ENCODE data around the gene CES5A.

The CES5A gene

DNA sequence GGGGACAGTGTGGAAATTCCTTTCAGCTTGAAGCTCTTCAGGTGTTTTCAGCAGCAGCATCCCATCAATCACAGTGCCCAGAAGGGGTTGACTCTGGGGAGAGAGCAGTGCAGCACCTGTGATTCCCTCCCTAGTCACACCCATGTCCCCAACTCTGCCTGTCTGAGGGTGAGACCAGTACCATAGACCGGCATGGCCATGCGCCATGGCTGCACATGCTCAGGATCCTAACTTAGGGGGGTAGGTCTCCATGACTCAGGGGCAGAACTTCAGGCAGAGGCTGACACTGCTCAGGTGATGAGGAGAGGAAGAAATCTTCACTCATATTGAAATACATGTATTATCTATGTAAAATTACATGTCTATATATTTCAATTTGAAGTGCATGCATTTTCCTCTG is 62.2 kb downstream of the CES5A start:
- H3K4me2 ChIP-seq: no peak overlapping the region
- H3K27ac ChIP-seq: no peak overlapping the region
- no peaks in the 10 kb centered on the region for H3K36me3 ChIP-seq (ENCODE audit: insufficient read depth)
- H3K27me3 ChIP-seq (ENCODE audit: insufficient read depth, low read depth): no peaks in the 10 kb centered on the region
- H3K4me1 ChIP-seq (ENCODE audit: low read depth, poor library complexity, severe bottlenecking): no peaks in the 10 kb centered on the region
- H4K20me1 ChIP-seq (ENCODE audit: insufficient read depth): no peaks in the 10 kb centered on the region
- no peak overlapping the region for H3K4me3 ChIP-seq (IDR thresholded peaks at IDR 0.05; ENCODE audit: insufficient read depth, low read depth, low read length)
- no peak overlapping the region for H2AFZ ChIP-seq (ENCODE audit: low read depth)
- no peak overlapping the region for H3K9ac ChIP-seq
- no peaks in the 10 kb centered on the region for H3K79me2 ChIP-seq (ENCODE audit: insufficient read depth, low read depth)
- TF ChIP-seq, protein P1, sequence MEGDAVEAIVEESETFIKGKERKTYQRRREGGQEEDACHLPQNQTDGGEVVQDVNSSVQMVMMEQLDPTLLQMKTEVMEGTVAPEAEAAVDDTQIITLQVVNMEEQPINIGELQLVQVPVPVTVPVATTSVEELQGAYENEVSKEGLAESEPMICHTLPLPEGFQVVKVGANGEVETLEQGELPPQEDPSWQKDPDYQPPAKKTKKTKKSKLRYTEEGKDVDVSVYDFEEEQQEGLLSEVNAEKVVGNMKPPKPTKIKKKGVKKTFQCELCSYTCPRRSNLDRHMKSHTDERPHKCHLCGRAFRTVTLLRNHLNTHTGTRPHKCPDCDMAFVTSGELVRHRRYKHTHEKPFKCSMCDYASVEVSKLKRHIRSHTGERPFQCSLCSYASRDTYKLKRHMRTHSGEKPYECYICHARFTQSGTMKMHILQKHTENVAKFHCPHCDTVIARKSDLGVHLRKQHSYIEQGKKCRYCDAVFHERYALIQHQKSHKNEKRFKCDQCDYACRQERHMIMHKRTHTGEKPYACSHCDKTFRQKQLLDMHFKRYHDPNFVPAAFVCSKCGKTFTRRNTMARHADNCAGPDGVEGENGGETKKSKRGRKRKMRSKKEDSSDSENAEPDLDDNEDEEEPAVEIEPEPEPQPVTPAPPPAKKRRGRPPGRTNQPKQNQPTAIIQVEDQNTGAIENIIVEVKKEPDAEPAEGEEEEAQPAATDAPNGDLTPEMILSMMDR (conservative IDR thresholded peaks at IDR 0.05; ENCODE audit: low read depth, low read length): no peak

DNA sequence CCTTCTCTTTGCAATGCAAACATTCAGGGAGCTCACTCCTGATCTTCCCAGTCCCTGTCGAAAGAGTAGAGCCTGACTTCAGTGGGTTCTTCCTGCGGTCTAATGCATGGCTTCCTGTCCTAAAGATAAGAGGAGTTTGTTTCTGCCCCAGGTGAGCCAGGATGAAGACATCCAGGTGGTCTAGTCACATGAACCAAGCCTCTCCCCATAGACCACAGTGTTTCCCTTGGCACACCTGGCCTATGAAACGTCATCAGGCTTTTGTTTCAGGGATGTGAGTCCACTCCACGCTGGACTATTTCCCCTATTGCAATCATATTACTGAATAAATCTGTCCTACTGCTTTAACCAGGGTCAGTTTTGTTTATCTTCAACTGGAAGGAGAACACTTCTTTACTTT is 63.4 kb downstream of the CES5A start:
- Histone ChIP-seq H3K4me1 (ENCODE audit: low read depth, poor library complexity, severe bottlenecking) (no peaks in the 10 kb centered on the region), H3K4me3 (IDR thresholded peaks at IDR 0.05; ENCODE audit: insufficient read depth, low read depth, low read length) (no peak overlapping the region), H3K79me2 (ENCODE audit: insufficient read depth, low read depth) (no peaks in the 10 kb centered on the region), H2AFZ (ENCODE audit: low read depth) (no peak overlapping the region), H3K4me2 (no peak overlapping the region), H3K27ac (no peak overlapping the region), H3K36me3 (ENCODE audit: insufficient read depth) (no peaks in the 10 kb centered on the region), H3K27me3 (ENCODE audit: insufficient read depth, low read depth) (no peaks in the 10 kb centered on the region), H3K9ac (no peak overlapping the region), H4K20me1 (ENCODE audit: insufficient read depth) (no peaks in the 10 kb centered on the region)
- TF ChIP-seq, protein P1 (conservative IDR thresholded peaks at IDR 0.05; ENCODE audit: low read depth, low read length): no peak

DNA sequence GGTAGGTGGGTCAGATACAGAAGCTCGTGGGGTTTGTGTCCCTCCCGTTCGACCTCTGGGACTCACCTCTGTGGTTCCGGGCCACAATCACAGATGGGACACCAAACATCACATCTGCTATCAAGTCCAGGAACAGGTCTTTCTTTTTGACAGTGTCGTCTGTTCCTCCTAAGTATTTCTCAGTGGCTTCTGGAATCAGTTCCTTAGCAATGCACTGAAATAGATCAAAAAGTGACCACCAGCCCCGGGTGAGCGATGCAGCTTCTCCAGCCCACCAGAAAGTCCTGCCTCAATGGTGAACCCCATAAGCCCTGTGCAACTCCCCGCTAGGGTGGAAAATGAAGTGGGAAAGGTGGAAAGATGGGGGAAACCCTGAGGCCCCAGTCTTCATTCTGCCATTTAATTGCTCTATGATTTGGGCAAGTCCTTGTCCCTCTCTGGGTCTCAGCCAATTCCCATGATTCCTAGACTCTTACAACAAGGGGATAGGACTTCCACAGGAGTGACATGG is 64.7 kb downstream of the CES5A start:
- H3K36me3 ChIP-seq (ENCODE audit: insufficient read depth): no peaks in the 10 kb centered on the region
- no peaks in the 10 kb centered on the region for H4K20me1 ChIP-seq (ENCODE audit: insufficient read depth)
- H3K4me3 ChIP-seq (IDR thresholded peaks at IDR 0.05; ENCODE audit: insufficient read depth, low read depth, low read length): no peak overlapping the region
- no peaks in the 10 kb centered on the region for H3K27me3 ChIP-seq (ENCODE audit: insufficient read depth, low read depth)
- H3K4me1 ChIP-seq (ENCODE audit: low read depth, poor library complexity, severe bottlenecking): no peaks in the 10 kb centered on the region
- no peak overlapping the region for H3K27ac ChIP-seq
- TF ChIP-seq, protein P1 (conservative IDR thresholded peaks at IDR 0.05; ENCODE audit: low read depth, low read length): no peak
- H3K79me2 ChIP-seq (ENCODE audit: insufficient read depth, low read depth): no peaks in the 10 kb centered on the region
- no peak overlapping the region for H2AFZ ChIP-seq (ENCODE audit: low read depth)
- H3K4me2 ChIP-seq: no peak overlapping the region
- H3K9ac ChIP-seq: no peak overlapping the region

DNA sequence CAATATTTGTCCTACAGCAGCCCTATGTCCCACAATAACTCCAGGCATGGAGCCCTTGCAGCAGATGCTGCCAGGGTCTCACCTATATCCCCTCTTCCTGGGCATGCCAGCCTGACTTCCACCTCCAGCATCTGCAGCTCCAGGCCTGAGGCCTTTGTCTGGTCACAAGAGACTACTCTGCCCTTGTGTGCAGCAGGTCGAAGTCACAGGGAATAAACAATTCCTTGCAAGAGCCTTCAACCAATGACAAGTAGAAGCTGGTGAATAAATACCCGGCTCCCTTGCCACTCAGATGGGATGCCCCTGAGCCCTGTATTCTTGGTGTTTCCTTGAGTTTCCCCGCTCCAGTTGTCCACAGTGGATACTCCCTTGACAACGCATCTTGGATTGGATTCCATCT is 65.3 kb downstream of the CES5A start:
- TF ChIP-seq, protein P1 (conservative IDR thresholded peaks at IDR 0.05; ENCODE audit: low read depth, low read length): no peak
- H3K4me2 ChIP-seq: no peak overlapping the region
- no peaks in the 10 kb centered on the region for H3K36me3 ChIP-seq (ENCODE audit: insufficient read depth)
- no peak overlapping the region for H2AFZ ChIP-seq (ENCODE audit: low read depth)
- no peaks in the 10 kb centered on the region for H3K4me1 ChIP-seq (ENCODE audit: low read depth, poor library complexity, severe bottlenecking)
- H3K79me2 ChIP-seq (ENCODE audit: insufficient read depth, low read depth): no peaks in the 10 kb centered on the region
- no peak overlapping the region for H3K27ac ChIP-seq
- H4K20me1 ChIP-seq (ENCODE audit: insufficient read depth): no peaks in the 10 kb centered on the region
- no peak overlapping the region for H3K9ac ChIP-seq
- no peak overlapping the region for H3K4me3 ChIP-seq (IDR thresholded peaks at IDR 0.05; ENCODE audit: insufficient read depth, low read depth, low read length)
- no peaks in the 10 kb centered on the region for H3K27me3 ChIP-seq (ENCODE audit: insufficient read depth, low read depth)
